Stimulated activated naive CD4-positive, alpha-beta T cell treated with Interleukin-2 at 50 U/mL for 16 hours (primary cell): Measurements from ENCODE around the gene DNM3.
"Not testable (repeated sequence)": the region's sequence is repeated elsewhere in the genome, so short reads cannot be mapped to it uniquely, and the experiment has no call there.

Experiments used
- DNase-seq: peaks from one replicate; lab custom pipeline; 2025; lab: John Stamatoyannopoulos, UW

The DNM3 gene

GRCh38 chr1:172425339-172425738 is 584.0 kb downstream of the DNM3 start:
- no peak for DNase-seq

GRCh38 chr1:172427191-172427590 is 585.9 kb downstream of the DNM3 start:
- DNase-seq: no peak

GRCh38 chr1:172429331-172430127 is 588.2 kb downstream of the DNM3 start:
- DNase-seq: no peak

- DNase-seq: no peak
Observed at GRCh38 chr1:172430128-172430454, 588.8 kb downstream of the DNM3 start.

- DNase-seq: no peak
Observed at GRCh38 chr1:172431204-172431603, 589.9 kb downstream of the DNM3 start.

- DNase-seq: no peak
Observed at GRCh38 chr1:172431721-172432192, 590.5 kb downstream of the DNM3 start.

GRCh38 chr1:172437183-172437582 is 595.9 kb downstream of the DNM3 start:
- DNase-seq: not testable (repeated sequence)

- DNase-seq: no peak
Observed at GRCh38 chr1:172442404-172442803, 601.1 kb downstream of the DNM3 start.

- DNase-seq: no peak
Observed at GRCh38 chr1:172442843-172443565, 601.7 kb downstream of the DNM3 start.

- DNase-seq: peak; percentile 91
Observed at GRCh38 chr1:172443666-172444453, 602.6 kb downstream of the DNM3 start, which contains the start of gene PIGC. TSS of gene PIGC (minus strand) at chr1:172444069. CDS start at chr1:172442622, 1,447 bp downstream.

GRCh38 chr1:172446547-172446946 is 605.2 kb downstream of the DNM3 start:
- DNase-seq: no peak

- no peak for DNase-seq
Observed at GRCh38 chr1:172447641-172448040, 606.3 kb downstream of the DNM3 start.

- DNase-seq: no peak
Observed at GRCh38 chr1:172448995-172449584, 607.8 kb downstream of the DNM3 start.

- no peak for DNase-seq
Observed at GRCh38 chr1:172449585-172450523, 608.6 kb downstream of the DNM3 start.

GRCh38 chr1:172450524-172450885 is 609.2 kb downstream of the DNM3 start:
- no peak for DNase-seq

- no peak for DNase-seq
Observed at GRCh38 chr1:172451002-172451443, 609.7 kb downstream of the DNM3 start.

- no peak for DNase-seq
Observed at GRCh38 chr1:172452536-172453152, 611.3 kb downstream of the DNM3 start.

GRCh38 chr1:172453153-172453545 is 611.9 kb downstream of the DNM3 start:
- no peak for DNase-seq

GRCh38 chr1:172453607-172454006 is 612.3 kb downstream of the DNM3 start:
- DNase-seq: no peak

- no peak for DNase-seq
Observed at GRCh38 chr1:172455451-172455850, 614.2 kb downstream of the DNM3 start.
